Cardiac muscle cell (in vitro differentiated cells and primary cell): ENCODE results near the gene SERPIND1. TPM values are rescaled to one million over a fixed set of nuclear protein-coding genes. Genes with fewer than 3 reads are reported as not detected.
"Not testable (repeated sequence)": the region's sequence is repeated elsewhere in the genome, so short reads cannot be mapped to it uniquely, and the experiment has no call there.

Source experiments
- DNase-seq, 2 donors: peaks; one replicate each; pipeline versions ENCODE4 v3.0.0 to v3.0.0-alpha.2; 2010 to 2017; ENCODE audit warnings: low read depth in 1 of 2, low spot score in 1 of 2
- H3K27ac ChIP-seq: fragments of 200-600 bp; sonication (generic); 2 replicates; pipeline ENCODE4 v1.5.1; 2016
- H3K27me3 ChIP-seq: fragments of 200-600 bp; sonication (generic); 2 replicates; pipeline ENCODE4 v1.6.0; 2016; ENCODE audit warnings: control low read depth
- H3K36me3 ChIP-seq: fragments of 200-600 bp; sonication (generic); 2 replicates; pipeline ENCODE4 v1.5.1; 2016; ENCODE audit warnings: control low read depth
- H3K4me1 ChIP-seq: fragments of 200-600 bp; sonication (generic); 2 replicates; pipeline ENCODE4 v1.8.1; 2017; ENCODE audit warnings: low read depth, mild to moderate bottlenecking, mixed run types
- H3K4me3 ChIP-seq: fragments of 200-600 bp; sonication (generic); 2 replicates; pipeline ENCODE4 v1.5.1; 2016; ENCODE audit warnings: mild to moderate bottlenecking
- H3K9me3 ChIP-seq: fragments of 200-600 bp; sonication (generic); 2 replicates; pipeline ENCODE4 v1.5.1; 2017; ENCODE audit warnings: low read depth, mild to moderate bottlenecking, control low read depth
- polyA plus RNA-seq: library from polyadenylated mRNA; unstranded; fragments of >200 nt; fragmentation: Nextera tagmentation; extraction: Ambion mirVana; gene quantifications from 2 replicates; pipeline ENCODE4 v1.2.1, GENCODE V29; 2016
- total RNA-seq: library from RNA; depleted of rRNA; stranded (reverse); fragments of >200 nt; gene quantifications from 2 replicates; pipeline ENCODE4 v1.2.3, GENCODE V29; 2016
- TF ChIP-seq, protein P1 (sequence below): IDR thresholded peaks from 2 replicates; pipeline ENCODE4 v1.5.1; 2012; ENCODE audit warnings: low read depth, mild to moderate bottlenecking, low read length

The SERPIND1 gene
- total and polyA plus RNA-seq, 2 experiments from 2014 or later = 0.94 to 1.3 TPM

DNA sequence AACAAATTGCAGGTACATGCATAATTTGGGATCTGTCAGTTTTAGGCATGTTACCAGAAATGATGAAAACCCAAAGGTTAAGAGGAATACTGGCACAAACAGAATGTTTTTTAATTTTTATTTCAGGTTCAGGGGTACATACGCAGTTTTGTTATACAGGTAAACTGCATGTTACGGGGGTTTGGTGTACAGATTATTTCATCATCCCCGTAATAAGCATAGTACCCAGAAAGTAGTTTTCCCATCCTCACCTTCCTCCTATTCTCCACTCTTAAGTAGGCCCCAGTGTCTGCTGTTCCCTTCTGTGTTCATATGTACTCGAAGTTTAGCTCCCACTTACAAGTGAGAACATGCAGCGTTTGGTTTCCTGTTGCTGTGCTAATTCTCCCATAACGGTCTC is 51.7 kb downstream of the SERPIND1 start:
- TF ChIP-seq, protein P1, sequence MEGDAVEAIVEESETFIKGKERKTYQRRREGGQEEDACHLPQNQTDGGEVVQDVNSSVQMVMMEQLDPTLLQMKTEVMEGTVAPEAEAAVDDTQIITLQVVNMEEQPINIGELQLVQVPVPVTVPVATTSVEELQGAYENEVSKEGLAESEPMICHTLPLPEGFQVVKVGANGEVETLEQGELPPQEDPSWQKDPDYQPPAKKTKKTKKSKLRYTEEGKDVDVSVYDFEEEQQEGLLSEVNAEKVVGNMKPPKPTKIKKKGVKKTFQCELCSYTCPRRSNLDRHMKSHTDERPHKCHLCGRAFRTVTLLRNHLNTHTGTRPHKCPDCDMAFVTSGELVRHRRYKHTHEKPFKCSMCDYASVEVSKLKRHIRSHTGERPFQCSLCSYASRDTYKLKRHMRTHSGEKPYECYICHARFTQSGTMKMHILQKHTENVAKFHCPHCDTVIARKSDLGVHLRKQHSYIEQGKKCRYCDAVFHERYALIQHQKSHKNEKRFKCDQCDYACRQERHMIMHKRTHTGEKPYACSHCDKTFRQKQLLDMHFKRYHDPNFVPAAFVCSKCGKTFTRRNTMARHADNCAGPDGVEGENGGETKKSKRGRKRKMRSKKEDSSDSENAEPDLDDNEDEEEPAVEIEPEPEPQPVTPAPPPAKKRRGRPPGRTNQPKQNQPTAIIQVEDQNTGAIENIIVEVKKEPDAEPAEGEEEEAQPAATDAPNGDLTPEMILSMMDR = no peak
- H3K27me3 ChIP-seq = no peaks in the 10 kb centered on the region
- H3K36me3 ChIP-seq = peaks cover 13% of the 10 kb centered on the region
- no peak overlapping the region for H3K4me3 ChIP-seq
- no peaks in the 10 kb centered on the region for H3K4me1 ChIP-seq
- H3K9me3 ChIP-seq = no peaks in the 10 kb centered on the region
- DNase-seq = no peak
- H3K27ac ChIP-seq = no peak overlapping the region

DNA sequence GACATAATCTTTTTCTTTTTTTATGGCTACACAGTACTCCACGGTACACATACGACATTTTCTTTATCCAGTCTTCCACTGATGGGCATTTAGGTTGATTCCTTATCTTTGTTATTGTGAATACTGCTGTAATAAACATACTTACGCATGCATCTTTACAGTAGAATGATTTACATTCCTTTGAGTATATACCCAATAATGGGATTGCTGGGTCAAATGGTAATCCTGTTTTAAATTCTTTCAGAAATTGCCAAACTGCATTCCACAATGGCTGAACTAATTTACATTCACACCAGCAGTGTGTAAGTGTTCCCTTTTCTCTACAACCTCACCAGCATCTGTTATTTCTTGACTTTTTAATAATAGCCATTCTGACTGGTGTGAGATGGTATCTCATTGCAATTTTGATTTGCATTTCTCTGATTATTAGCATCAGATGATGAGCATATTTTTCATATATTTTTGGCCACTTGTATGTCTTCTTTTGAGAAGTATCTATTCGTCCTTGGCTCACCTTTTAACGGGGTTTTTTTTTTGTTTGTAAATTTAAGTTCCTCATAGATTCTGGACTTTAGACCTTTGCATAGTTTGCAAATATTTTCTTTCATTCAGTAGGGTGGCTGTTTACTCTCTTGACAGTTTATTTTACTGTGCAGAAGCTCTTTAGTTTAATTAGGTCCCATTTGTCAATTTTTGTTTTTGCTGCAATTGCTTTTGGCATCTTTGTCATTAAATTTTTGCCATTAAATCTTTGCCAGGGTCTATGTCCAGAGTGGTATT is 52.6 kb downstream of the SERPIND1 start:
- H3K4me1 ChIP-seq, H3K9me3 ChIP-seq, H3K27ac ChIP-seq, H3K27me3 ChIP-seq, H3K4me3 ChIP-seq, DNase-seq: not testable (repeated sequence)
- peaks cover 13% of the 10 kb centered on the region for H3K36me3 ChIP-seq

DNA sequence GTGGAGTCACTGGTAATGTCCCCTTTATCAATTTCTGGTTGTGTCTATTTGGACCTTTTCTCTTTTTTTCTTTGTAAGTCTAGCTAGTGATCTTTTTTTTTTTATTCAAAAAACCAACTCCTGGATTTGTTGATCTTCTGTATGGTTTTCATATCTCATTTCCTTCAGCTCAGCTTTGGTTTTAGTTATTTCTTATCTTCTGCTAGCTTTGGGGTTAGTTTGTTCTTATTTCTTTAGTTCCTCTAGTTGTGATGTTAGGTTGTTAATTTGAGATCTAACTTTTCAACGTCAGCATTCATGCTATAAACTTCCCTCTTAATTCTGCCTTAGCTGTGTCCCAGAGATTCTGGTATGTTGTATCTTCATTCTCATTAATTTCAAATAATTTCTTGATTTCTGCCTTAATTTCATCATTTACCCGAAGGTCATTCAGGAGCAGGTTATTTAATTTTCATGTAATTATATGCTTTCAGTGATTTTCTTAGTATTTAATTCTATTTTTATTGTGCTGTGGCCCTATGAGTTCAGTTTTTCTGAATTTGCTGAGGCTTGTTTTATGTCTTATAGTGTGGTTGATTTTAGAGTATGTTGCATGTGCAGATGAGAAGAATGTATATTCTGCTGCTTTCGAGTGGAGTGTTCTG is 55.7 kb downstream of the SERPIND1 start:
- no peaks in the 10 kb centered on the region for H3K27me3 ChIP-seq
- H3K9me3 ChIP-seq = no peaks in the 10 kb centered on the region
- TF ChIP-seq, protein P1 = no peak
- H3K4me1 ChIP-seq = no peaks in the 10 kb centered on the region
- H3K36me3 ChIP-seq = peaks cover 8% of the 10 kb centered on the region
- no peak for DNase-seq
- no peak overlapping the region for H3K27ac ChIP-seq
- H3K4me3 ChIP-seq = no peak overlapping the region

DNA sequence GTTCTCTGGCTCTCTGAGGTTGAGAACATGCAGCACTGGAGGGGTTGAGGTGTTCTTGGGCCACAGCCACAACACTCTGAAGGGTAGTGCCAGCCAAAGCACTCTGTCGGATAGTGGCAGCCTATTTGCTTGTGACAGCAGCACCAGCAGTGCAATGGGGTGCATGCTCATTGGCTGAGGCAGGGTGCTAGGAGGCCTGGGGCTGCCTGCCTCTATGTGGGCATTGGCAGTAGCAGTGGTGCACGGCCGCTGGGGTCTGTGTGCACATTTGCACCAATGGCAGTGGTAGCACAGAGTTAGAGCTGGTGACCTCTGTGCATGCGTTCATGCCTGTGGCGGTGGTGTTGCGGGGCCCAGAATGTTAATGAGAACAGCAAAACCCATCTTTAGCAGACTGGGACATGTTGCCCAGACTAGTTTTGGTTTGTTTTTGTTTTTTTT is 59.3 kb downstream of the SERPIND1 start:
- DNase-seq = no peak

DNA sequence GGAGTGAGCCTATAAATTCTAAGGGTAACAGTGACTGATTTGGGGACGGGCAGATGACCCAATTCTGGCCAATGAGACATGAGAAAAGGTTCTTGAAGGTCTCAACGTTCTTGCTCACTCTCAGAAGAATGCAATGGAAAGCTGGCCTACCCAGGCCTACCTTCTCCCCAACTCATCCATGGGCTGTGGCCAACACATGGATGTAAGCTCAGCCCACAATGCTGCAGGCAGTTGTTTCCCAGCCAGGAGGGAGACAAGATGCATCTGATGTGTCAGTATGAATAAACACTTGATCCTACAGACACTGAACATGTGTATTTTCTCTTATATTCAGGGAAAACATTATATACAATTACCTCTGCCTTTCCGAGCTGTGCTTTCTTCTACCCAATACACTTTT is 60.3 kb downstream of the SERPIND1 start:
- Histone ChIP-seq H3K9me3 (no peaks in the 10 kb centered on the region), H3K4me1 (no peaks in the 10 kb centered on the region), H3K36me3 (peaks cover 8% of the 10 kb centered on the region), H3K27ac (no peak overlapping the region), H3K27me3 (no peaks in the 10 kb centered on the region), H3K4me3 (no peak overlapping the region)
- DNase-seq = no peak
- TF ChIP-seq, protein P1 = no peak

More for the DNA sequence above, 59.3 kb downstream of the SERPIND1 start:
- no peak overlapping the region for H3K4me3 ChIP-seq
- no peaks in the 10 kb centered on the region for H3K27me3 ChIP-seq
- H3K9me3 ChIP-seq = no peaks in the 10 kb centered on the region
- no peaks in the 10 kb centered on the region for H3K4me1 ChIP-seq
- H3K36me3 ChIP-seq = peaks cover 8% of the 10 kb centered on the region
- TF ChIP-seq, protein P1 = no peak
- H3K27ac ChIP-seq = no peak overlapping the region

DNA sequence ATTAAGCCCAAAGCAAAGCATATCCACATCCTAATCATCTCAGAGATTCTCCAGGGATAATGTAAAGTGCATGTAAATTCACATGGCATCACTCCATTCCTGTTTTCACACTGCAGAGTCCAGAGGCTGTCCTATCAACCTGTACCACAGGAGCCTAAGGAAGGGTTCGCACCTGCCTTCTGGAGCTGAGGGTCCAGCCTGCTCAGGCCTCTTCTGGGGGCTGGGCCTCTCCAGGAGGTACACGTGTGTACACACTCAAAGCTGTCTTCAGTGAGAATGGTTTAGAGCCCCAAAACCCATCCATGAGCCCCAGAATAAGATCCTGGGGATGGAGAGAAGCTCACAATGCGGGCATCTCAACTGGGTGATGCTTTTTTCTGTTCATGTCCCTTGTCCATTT is 60.8 kb downstream of the SERPIND1 start:
- TF ChIP-seq, protein P1 = no peak
- Histone ChIP-seq H3K27ac (no peak overlapping the region), H3K9me3 (no peaks in the 10 kb centered on the region), H3K27me3 (no peaks in the 10 kb centered on the region), H3K4me3 (no peak overlapping the region), H3K36me3 (peaks cover 8% of the 10 kb centered on the region), H3K4me1 (no peaks in the 10 kb centered on the region)
- DNase-seq = no peak
